H9 (cell line): ENCODE results near the gene CD9. TPM values are rescaled to one million over a fixed set of nuclear protein-coding genes. Genes with fewer than 3 reads are reported as not detected.

ENCODE experiments used
- DNase-seq: peaks from one replicate; pipeline ENCODE4 v3.0.0-alpha.2; 2017
- H2AFZ ChIP-seq: one replicate; pipeline ENCODE4 v1.6.1; 2013; ENCODE audit warnings: mild to moderate bottlenecking, low read length, control low read depth, moderate library complexity
- H2AK5ac ChIP-seq: 2 replicates; pipeline ENCODE4 v1.6.1; 2013; ENCODE audit warnings: low read length, control low read depth, mixed read lengths; ENCODE audit not compliant: insufficient read length
- H2BK120ac ChIP-seq: one replicate; pipeline ENCODE4 v1.6.1; 2013; ENCODE audit warnings: low read depth, mild to moderate bottlenecking, low read length, control low read depth, inconsistent platforms; ENCODE audit not compliant: poor library complexity, severe bottlenecking
- H2BK12ac ChIP-seq: 2 replicates; pipeline ENCODE4 v1.6.1; 2013; ENCODE audit warnings: low read length, control low read depth, mixed read lengths, low read depth; ENCODE audit not compliant: insufficient read length
- H2BK15ac ChIP-seq: 2 replicates; pipeline ENCODE4 v1.6.1; 2013; ENCODE audit warnings: low read depth, low read length, control low read depth
- H2BK20ac ChIP-seq: one replicate; pipeline ENCODE4 v1.6.1; 2013; ENCODE audit warnings: low read depth, mild to moderate bottlenecking, low read length, control low read depth, inconsistent platforms; ENCODE audit not compliant: poor library complexity, severe bottlenecking
- H2BK5ac ChIP-seq: 2 replicates; pipeline ENCODE4 v1.6.1; 2013; ENCODE audit warnings: low read length, control low read depth, mixed read lengths; ENCODE audit not compliant: insufficient read length
- H3K14ac ChIP-seq: 2 replicates; pipeline ENCODE4 v1.6.1; 2013; ENCODE audit warnings: low read length, control low read depth; ENCODE audit not compliant: insufficient read depth
- H3K18ac ChIP-seq: 2 replicates; pipeline ENCODE4 v1.6.1; 2013; ENCODE audit warnings: low read depth, mild to moderate bottlenecking, mixed read lengths, low read length, control low read depth; ENCODE audit not compliant: insufficient read length
- H3K23ac ChIP-seq: 2 replicates; pipeline ENCODE4 v1.6.1; 2013; ENCODE audit warnings: low read length, control low read depth, mixed read lengths, low read depth; ENCODE audit not compliant: insufficient read length
- H3K23me2 ChIP-seq: 2 replicates; pipeline ENCODE4 v1.6.1; 2013; ENCODE audit warnings: low read depth, mild to moderate bottlenecking, mixed read lengths, low read length, control low read depth; ENCODE audit not compliant: insufficient read length, poor library complexity, severe bottlenecking
- H3K27ac ChIP-seq: 2 replicates; pipeline ENCODE4 v1.5.1; 2013; ENCODE audit warnings: low read length, control low read depth, mixed read lengths, low read depth; ENCODE audit not compliant: insufficient read length
- H3K27me3 ChIP-seq: 2 replicates; pipeline ENCODE4 v1.6.1; 2013; ENCODE audit warnings: low read length, control low read depth, inconsistent platforms; ENCODE audit not compliant: insufficient read depth
- H3K4ac ChIP-seq: 2 replicates; pipeline ENCODE4 v1.6.1; 2013; ENCODE audit warnings: low read depth, mild to moderate bottlenecking, control low read depth, inconsistent platforms, low read length, moderate library complexity
- H3K4me1 ChIP-seq: 2 replicates; pipeline ENCODE4 v1.6.1; 2013; ENCODE audit warnings: low read length, control low read depth, inconsistent platforms; ENCODE audit not compliant: insufficient read depth
- H3K4me2 ChIP-seq: 2 replicates; pipeline ENCODE4 v1.6.1; 2013; ENCODE audit warnings: low read length, control low read depth, mixed read lengths; ENCODE audit not compliant: insufficient read length, insufficient read depth
- H3K56ac ChIP-seq: 2 replicates; pipeline ENCODE4 v1.6.1; 2013; ENCODE audit warnings: low read depth, mild to moderate bottlenecking, mixed read lengths, low read length, control low read depth; ENCODE audit not compliant: insufficient read length
- H3K79me1 ChIP-seq: 2 replicates; pipeline ENCODE4 v1.6.1; 2013; ENCODE audit warnings: low read depth, mild to moderate bottlenecking, moderate library complexity, low read length, control low read depth, inconsistent platforms; ENCODE audit not compliant: insufficient read depth, poor library complexity, severe bottlenecking
- H3K79me2 ChIP-seq: 2 replicates; pipeline ENCODE4 v1.6.1; 2013; ENCODE audit warnings: low read length, control low read depth, inconsistent platforms; ENCODE audit not compliant: insufficient read depth
- H3K9ac ChIP-seq: 2 replicates; pipeline ENCODE4 v1.6.1; 2013; ENCODE audit warnings: low read length, control low read depth, mixed read lengths; ENCODE audit not compliant: insufficient read length; ENCODE audit errors: extremely low read depth
- H3K9me3 ChIP-seq: one replicate; pipeline ENCODE4 v1.6.1; 2013; ENCODE audit warnings: low read depth, low read length, inconsistent platforms; ENCODE audit not compliant: control insufficient read depth
- H3T11ph ChIP-seq: one replicate; pipeline ENCODE4 v1.6.1; 2013; ENCODE audit warnings: mild to moderate bottlenecking, low read length, control low read depth, inconsistent platforms
- H4K20me1 ChIP-seq: one replicate; pipeline ENCODE4 v1.6.1; 2013; ENCODE audit not compliant: control insufficient read depth, insufficient read length, insufficient read depth
- H4K5ac ChIP-seq: 2 replicates; pipeline ENCODE4 v1.6.1; 2013; ENCODE audit warnings: low read depth, mild to moderate bottlenecking, mixed read lengths, low read length, control low read depth; ENCODE audit not compliant: insufficient read length
- H4K8ac ChIP-seq: replicated peaks from 2 replicates; pipeline ENCODE4 v1.6.1; 2013; ENCODE audit warnings: low read length, control low read depth, mixed read lengths, low read depth; ENCODE audit not compliant: insufficient read length
- H4K91ac ChIP-seq: 2 replicates; pipeline ENCODE4 v1.6.1; 2013; ENCODE audit warnings: low read depth, mild to moderate bottlenecking, moderate library complexity, mixed read lengths, low read length, control low read depth; ENCODE audit not compliant: insufficient read length
- H3K27ac Mint-ChIP-seq, 3 experiments: 2 replicates in 2 of 3; 3 replicates in 1 of 3; pipeline ENCODE4 v1.8.0; 2020 to 2021; ENCODE audit warnings: mixed read lengths in 3 of 3, mild to moderate bottlenecking in 1 of 3, moderate library complexity in 1 of 3
- H3K27me3 Mint-ChIP-seq: 2 replicates; pipeline ENCODE4 v1.8.0; 2021; ENCODE audit warnings: low read depth, mild to moderate bottlenecking, moderate library complexity, mixed read lengths
- H3K36me3 Mint-ChIP-seq, 3 experiments: 2 replicates in 2 of 3; 3 replicates in 1 of 3; pipeline ENCODE4 v1.8.0; 2020 to 2021; ENCODE audit warnings: low read depth in 3 of 3, mixed read lengths in 3 of 3; ENCODE audit not compliant: insufficient read depth in 1 of 3
- H3K4me1 Mint-ChIP-seq, 2 experiments: 2 replicates each; pipeline ENCODE4 v1.8.0; 2020; ENCODE audit warnings: mixed read lengths in 2 of 2
- H3K4me3 Mint-ChIP-seq, 2 experiments: 2 replicates in 1 of 2; 3 replicates in 1 of 2; pipeline ENCODE4 v1.8.0; 2020 to 2021; ENCODE audit warnings: mild to moderate bottlenecking in 2 of 2, mixed read lengths in 2 of 2, moderate library complexity in 1 of 2
- H3K9me3 Mint-ChIP-seq, 2 experiments: 2 replicates in 1 of 2; 3 replicates in 1 of 2; pipeline ENCODE4 v1.8.0; 2020; ENCODE audit warnings: mild to moderate bottlenecking in 2 of 2, mixed read lengths in 2 of 2, moderate library complexity in 1 of 2
- CTCF ChIP-seq: fragments of 200-600 bp; sonication (generic); conservative IDR thresholded peaks from 3 replicates; pipeline ENCODE4 v1.8.0; 2021; ENCODE audit warnings: antibody characterized with exemption, mild to moderate bottlenecking
- WGBS: extraction: QIAGEN DNeasy Blood & Tissue Kit; methylation state at CpG from one replicate; pipeline ENCODE4 v1.1.7; 2013; ENCODE audit warnings: missing lambda C conversion rate, low lambda C conversion rate, mixed read lengths; ENCODE audit not compliant: insufficient read length; ENCODE audit errors: extremely low coverage; 5-methylcytosine and 5-hydroxymethylcytosine counted together
- total RNA-seq: library from RNA; stranded (reverse); gene quantifications from 2 replicates; pipeline ENCODE4 v1.2.1, GENCODE V29; 2021

Gene CD9
- total RNA-seq, 1 experiment from 2014 or later, result 132 TPM

- H3K4ac ChIP-seq, result no peak overlapping the region
- no peak overlapping the region for H3K4me2 ChIP-seq
- no peaks in the 10 kb centered on the region for H3K23me2 ChIP-seq
- H3K27ac ChIP-seq, result no peak overlapping the region
- no peak overlapping the region for H3K23ac ChIP-seq
- no peak for TF ChIP-seq CTCF
- no peak overlapping the region for H3K9ac ChIP-seq
- no peak overlapping the region for H3K56ac ChIP-seq
- Mint-ChIP-seq H3K9me3 (peaks cover 0 to 2% of the 10 kb centered on the region in 2 experiments; a peak in 1 of 5 replicates), H3K36me3 (no peaks in the 10 kb centered on the region), H3K27ac (peak overlapping the region in 2 of 3 experiments; percentile 57 to 84; a peak in 3 of 7 replicates), H3K4me3 (no peak overlapping the region; a peak in 1 of 5 replicates), H3K27me3 (no peaks in the 10 kb centered on the region; the same call in none of the 2 replicates), H3K4me1 (peaks cover 27 to 29% of the 10 kb centered on the region in 2 experiments)
- no peak overlapping the region for H2BK5ac ChIP-seq
- H3T11ph ChIP-seq, result no peak overlapping the region
- no peak overlapping the region for H2AFZ ChIP-seq
- H2BK120ac ChIP-seq, result no peak overlapping the region
- H3K27me3 ChIP-seq, result no peaks in the 10 kb centered on the region
- no peak overlapping the region for H2AK5ac ChIP-seq
- H3K9me3 ChIP-seq, result no peaks in the 10 kb centered on the region
- H4K8ac ChIP-seq, result no peak overlapping the region
- no peak overlapping the region for H4K5ac ChIP-seq
- WGBS, result no CpG with 5 or more reads among the region's 4 CpGs
- H3K79me1 ChIP-seq, result no peaks in the 10 kb centered on the region
- peaks cover 7% of the 10 kb centered on the region; the same call in 1 of the 2 replicates for H3K4me1 ChIP-seq
- H4K20me1 ChIP-seq, result no peaks in the 10 kb centered on the region
- no peak overlapping the region for H2BK15ac ChIP-seq
- H2BK12ac ChIP-seq, result no peak overlapping the region
- DNase-seq, result no peak
- no peak overlapping the region for H3K18ac ChIP-seq
- H3K14ac ChIP-seq, result no peak overlapping the region
- no peaks in the 10 kb centered on the region for H3K79me2 ChIP-seq
- H2BK20ac ChIP-seq, result no peak overlapping the region
- H4K91ac ChIP-seq, result no peak overlapping the region
These were observed 63.7 kb downstream of the CD9 start for GRCh38 chr12:6263931-6264330.
